GM19238 (cell line): ENCODE data around the gene OPN3.
"Not testable (repeated sequence)": the region's sequence is repeated elsewhere in the genome, so short reads cannot be mapped to it uniquely, and the experiment has no call there.

ENCODE experiments used
- DNase-seq: peaks from one replicate; pipeline ENCODE4 v3.0.0; 2011; ENCODE audit warnings: low spot score; ENCODE audit not compliant: insufficient read length

The OPN3 gene

GRCh38 chr1:241640149-241640866 is at the start of gene OPN3, which contains the start of gene CHML:
TSS of gene OPN3 (minus strand) at chr1:241640369. CDS start at chr1:241640254, 115 bp downstream.
TSS of gene CHML (minus strand) at chr1:241640369. CDS start at chr1:241635766, 4,603 bp downstream.
- DNase-seq = peak; percentile 91

DNA sequence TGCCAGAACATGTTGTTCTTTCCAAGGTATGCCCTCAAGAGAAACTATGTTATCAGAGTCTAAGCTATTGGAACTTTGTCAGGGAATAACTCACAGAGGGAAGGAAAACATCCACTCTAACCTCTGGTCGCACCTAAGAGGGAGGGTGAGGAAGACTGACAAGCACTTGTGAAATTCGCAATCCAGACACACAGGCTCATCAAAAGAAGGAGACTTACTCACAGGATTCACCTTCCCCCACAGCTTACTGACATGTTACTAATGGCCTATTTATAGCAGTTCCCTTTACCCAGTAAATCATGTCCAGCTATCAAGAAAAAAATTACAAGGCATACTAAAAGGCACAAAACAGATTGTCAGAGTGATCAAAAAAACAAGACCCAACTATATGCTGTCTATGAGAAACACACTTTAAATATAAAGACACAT is 48.8 kb upstream of the OPN3 start:
- DNase-seq = no peak

GRCh38 chr1:241684108-241684507 is 43.9 kb upstream of the OPN3 start:
- DNase-seq = no peak

DNA sequence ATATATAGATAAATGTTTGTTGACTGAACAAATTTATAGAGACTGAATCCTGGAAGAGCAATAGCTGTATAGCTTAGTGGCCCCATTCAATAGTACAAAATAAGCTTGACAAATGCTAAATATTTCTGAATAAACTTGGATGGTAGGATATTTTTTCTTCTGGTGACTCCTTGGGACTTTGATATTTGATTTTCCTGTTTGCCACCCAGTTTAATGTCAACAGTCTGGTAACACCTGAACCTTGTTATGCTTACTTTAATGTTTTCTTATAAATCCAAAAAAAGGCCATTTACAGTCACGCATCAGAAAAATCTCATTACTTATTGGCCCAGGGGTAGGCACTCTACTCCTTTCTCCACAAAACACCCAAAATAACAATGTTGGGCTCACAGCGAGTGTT is 42.8 kb upstream of the OPN3 start:
- no peak for DNase-seq

GRCh38 chr1:241681861-241682448 is 41.8 kb upstream of the OPN3 start:
- DNase-seq = not testable (repeated sequence)

- no peak for DNase-seq
Measured at GRCh38 chr1:241679961-241680360, 39.8 kb upstream of the OPN3 start.

- DNase-seq = no peak
Measured at GRCh38 chr1:241679404-241679803, 39.2 kb upstream of the OPN3 start.

GRCh38 chr1:241678536-241678935 is 38.4 kb upstream of the OPN3 start:
- DNase-seq = no peak

DNA sequence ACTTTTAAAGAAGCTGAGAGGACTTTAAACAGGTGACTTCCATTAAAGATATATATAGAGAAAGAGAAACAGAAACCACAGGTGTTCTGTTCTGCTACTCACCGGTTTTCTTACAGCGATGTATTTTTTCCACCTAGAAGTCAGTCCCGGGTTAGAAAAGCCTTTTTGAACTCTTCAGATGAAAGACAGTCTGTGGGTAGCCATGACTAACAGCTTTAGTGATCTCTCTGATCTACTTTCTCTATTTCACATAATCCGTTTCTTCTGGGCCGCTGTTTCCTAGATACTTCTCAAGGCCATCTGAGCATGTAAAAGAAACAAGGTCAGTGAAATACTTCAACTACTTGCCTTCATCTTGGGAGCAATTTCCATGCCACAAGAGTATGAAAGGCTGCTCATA is 37.0 kb upstream of the OPN3 start:
- DNase-seq = peak; percentile 16

DNA sequence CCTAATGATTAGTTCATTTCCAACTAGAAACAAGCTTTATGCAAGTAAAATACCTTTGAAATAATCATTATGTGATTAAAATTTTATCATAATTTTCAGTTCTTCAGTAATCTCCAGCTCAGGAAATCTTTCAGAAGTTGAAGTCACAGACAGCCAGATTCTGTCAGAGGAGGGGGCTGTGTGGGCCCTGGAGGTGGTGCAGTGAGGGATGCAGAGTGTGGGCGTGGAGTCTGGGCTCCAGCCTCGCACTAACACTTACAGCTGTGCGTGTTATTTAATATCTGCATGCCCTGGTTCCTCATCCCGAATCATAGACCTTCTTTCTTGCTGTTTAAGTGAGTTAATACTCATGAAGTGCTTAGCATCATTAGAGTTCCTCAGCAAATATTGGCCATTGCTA is 35.8 kb upstream of the OPN3 start:
- DNase-seq = no peak

- DNase-seq = no peak
Measured at GRCh38 chr1:241674805-241675384, 34.7 kb upstream of the OPN3 start.

- no peak for DNase-seq
Measured at GRCh38 chr1:241672301-241672700, 32.1 kb upstream of the OPN3 start.

GRCh38 chr1:241666419-241666818 is 26.2 kb upstream of the OPN3 start:
- no peak for DNase-seq

DNA sequence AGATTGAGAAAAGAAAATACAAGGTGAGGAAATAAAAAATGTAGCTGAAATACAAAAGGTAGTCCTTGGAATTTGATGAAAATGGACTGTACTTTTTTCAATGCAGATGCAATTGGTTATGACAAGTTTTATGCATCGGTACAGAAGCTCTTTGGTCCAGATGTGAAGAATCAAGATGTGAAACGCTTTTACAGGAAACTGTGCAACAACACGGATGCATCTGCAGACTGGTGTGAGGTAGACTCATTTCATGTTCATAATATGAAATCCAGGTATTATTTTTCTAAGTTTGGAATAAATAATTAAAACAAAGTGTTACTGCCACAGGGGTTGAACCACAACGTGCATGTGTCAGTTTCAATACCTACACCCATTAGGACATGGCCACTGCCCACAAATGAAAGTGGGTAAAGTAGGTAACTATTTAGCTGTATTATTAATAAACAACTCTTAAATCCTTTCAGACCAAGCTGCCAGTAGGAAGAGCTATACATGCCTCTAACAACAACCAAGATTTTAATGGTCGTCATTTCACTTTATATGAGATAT is 20.3 kb upstream of the OPN3 start:
- no peak for DNase-seq

- DNase-seq = not testable (repeated sequence)
Measured at GRCh38 chr1:241659016-241659415, 18.8 kb upstream of the OPN3 start.

DNA sequence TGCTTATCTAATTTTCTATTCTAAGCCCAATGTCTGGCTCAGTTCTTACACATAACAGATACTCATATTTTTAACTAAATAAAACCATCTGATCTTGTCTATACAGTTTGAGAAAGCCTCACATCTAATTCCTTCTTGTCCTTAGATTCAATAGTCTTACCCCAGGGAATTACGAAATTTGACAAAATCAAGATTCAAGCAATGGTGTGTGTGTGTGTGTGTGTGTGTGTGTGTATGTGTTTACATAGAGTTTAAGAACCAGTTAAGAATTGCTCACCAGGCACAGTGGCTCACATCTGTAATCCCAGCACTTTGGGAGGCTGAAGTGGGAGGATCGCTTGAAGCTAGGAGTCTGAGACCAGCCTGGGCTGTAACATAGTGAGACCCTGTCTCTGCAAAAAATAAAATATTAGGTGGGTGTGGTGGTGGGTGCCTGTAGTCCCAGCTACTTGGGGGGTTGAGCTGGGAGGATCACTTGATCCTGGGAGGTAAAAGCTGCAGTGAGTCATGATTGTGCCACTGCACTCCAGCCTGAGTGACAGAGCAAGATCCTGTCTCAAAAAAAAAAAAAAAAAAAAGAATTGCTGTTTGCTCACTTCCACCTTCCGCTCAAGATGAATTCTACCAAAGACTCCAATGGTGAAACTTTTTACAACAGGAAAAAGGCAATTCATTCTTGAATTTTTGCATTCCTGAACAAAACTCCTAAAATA is 18.1 kb upstream of the OPN3 start:
- no peak for DNase-seq

DNA sequence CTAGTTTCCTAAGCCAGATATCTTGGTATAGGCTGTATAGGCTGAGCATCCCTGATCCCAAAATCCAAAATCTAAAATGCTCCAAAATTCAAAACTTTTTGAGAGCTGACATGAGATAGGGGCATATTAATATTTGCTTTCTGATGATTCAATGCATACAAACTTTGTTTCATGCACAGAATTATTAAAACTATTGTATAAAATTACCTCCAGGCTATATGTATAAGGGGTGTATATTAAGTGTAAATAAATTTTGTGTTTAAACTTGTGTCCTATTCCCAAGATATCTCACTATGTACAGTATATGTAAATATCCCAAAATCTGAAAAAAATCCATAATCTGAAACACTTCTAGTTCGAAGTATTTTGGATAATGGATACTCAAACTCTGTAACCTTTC is 14.5 kb upstream of the OPN3 start:
- DNase-seq = no peak

GRCh38 chr1:241654019-241654418 is 13.8 kb upstream of the OPN3 start:
- no peak for DNase-seq

DNA sequence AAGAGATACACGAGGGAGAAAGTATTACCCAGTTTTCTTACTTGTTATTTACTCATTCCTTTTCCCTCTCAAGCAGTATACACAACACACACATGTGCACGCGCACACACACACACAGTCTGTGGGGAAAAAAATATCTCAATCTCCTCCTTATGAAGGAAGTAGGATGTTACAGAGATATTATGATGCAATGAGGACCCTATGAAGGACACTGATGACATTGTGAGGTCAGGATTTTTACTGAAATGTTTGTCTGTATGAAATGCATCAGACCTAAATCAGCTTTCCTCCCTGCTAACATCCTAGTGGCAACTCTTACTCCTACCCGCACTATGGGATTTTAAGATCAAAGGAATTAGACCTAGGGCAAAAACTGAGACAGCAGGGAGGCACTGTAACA is 11.8 kb upstream of the OPN3 start, which contains the start of gene WDR64:
WDR64 (plus strand) TSS at position 270 of the 400 bp plus-strand sequence. CDS start 204 bp downstream, outside the sequence.
- DNase-seq = no peak

DNA sequence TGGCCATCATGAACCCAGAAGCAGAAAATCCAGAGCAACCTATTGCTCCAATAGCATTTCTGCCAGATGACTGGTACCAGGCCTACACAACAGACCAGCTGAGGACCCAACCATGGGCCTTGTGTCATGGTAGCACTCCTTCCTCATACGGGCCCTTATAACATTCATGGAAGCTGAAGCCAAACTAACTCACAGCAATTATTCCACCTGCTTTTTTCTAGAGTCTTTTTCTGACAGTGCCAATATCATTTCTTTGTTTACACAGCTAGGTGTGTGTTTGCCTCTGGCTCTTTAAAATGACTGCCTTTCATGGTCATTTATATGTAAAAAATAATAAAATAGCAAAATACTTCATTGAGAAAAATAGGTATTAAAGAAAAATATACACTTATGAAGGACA is 8.0 kb upstream of the OPN3 start:
- no peak for DNase-seq

DNA sequence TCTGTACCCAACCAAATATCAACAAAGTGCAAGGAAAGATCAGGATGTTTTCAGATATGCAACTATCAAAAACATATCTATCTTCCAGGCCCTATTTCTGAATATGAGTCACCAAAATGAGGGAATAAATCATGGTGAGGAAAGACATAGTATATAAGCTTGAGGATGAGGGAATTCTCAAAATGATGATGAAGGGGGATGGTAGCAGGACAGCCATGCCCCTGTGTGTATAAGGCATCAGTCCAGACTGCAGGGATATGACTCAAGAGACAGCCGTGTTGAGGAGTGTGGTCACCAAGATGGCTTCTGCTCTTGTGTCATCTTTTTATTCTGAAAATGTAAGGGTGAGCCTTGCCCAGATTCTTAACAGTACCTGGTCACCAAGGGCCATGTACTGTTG is 7.5 kb upstream of the OPN3 start:
- no peak for DNase-seq

DNA sequence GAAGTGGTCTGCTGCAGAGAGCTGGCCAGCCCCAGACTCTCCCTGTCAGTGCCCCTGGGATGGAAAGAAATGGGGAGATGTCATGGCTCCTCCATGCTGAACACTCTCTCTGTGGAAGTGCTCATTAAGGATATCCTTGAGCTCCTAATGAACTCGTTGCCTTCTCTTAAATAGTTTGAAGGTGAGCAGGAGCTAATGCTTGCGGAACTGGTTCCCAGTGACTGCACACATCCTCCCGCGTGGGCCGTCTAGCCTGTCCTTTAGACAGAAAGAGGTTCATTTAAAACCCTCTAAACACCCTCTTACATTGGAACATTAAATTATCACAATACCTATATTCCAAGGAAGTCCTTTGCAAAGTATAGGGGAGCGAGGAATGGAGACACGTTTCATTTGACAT is 6.0 kb upstream of the OPN3 start:
- DNase-seq = no peak
